HUES64 (cell line): ENCODE results near the gene DHRS1.

Source experiments
- H3K27ac ChIP-seq: 2 replicates; pipeline ENCODE4 v1.7.0; 2013; ENCODE audit warnings: low read depth, low read length, inconsistent platforms
- H3K27me3 ChIP-seq: 2 replicates; pipeline ENCODE4 v1.6.1; 2013; ENCODE audit warnings: mild to moderate bottlenecking, low read length; ENCODE audit not compliant: insufficient read depth
- H3K36me3 ChIP-seq: 2 replicates; pipeline ENCODE4 v1.6.1; 2013; ENCODE audit warnings: mild to moderate bottlenecking, low read length; ENCODE audit not compliant: insufficient read depth
- H3K4me1 ChIP-seq: 2 replicates; pipeline ENCODE4 v1.6.1; 2013; ENCODE audit warnings: mild to moderate bottlenecking, low read length, moderate library complexity; ENCODE audit not compliant: insufficient read depth
- H3K4me3 ChIP-seq: 2 replicates; pipeline ENCODE4 v1.5.1; 2013; ENCODE audit warnings: mild to moderate bottlenecking, low read length, moderate library complexity
- H3K9ac ChIP-seq: 2 replicates; pipeline ENCODE4 v1.6.1; 2013; ENCODE audit warnings: mild to moderate bottlenecking, low read depth, low read length
- H3K9me3 ChIP-seq: 2 replicates; pipeline ENCODE4 v1.6.1; 2013; ENCODE audit warnings: low read depth, low read length; ENCODE audit not compliant: insufficient read depth
- WGBS: fragments of 150-250, 120-280 bp; methylation state at CpG from one replicate; pipeline ENCODE4 v1.1.7; 2013; ENCODE audit warnings: missing lambda C conversion rate; 5-methylcytosine and 5-hydroxymethylcytosine counted together

DHRS1 gene

DNA sequence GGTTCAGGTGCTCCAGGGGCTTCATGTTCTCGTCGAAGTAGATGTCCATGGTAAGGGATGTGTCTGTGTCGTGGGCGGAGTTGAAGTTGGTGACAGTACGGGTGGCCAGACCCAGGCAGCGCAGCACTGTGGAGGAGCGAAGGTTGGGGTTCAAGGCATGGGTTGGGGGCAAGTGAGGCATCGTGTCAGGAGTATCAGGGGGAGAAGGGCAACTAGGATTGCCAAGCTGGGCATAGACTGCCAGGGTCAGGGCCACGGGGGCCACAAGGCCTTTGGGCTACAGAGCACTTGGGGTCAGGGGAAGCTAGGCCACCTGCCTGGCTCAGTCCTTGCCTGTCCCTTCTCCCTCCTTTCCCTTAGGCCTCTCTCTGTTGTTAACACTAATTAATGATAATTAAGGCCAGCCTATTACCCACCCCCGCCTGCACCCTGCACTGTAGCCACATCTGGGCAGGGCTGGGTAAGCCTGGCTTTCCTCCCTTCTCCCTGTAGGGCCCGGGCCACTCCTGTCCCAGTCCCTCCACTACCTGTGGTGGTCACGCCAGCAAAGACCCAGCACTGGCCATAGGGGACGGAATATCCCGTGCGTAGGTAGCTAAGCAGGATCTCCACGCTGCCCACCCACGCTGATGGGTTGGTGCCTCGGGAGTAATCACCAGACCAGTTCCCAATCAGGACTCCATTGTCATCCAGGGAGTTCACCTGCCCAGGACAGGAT lies 40.9 kb downstream of the DHRS1 start:
- H3K27me3 ChIP-seq: no peaks in the 10 kb centered on the region
- no peak overlapping the region for H3K9ac ChIP-seq
- H3K36me3 ChIP-seq: no peaks in the 10 kb centered on the region
- H3K27ac ChIP-seq: no peak overlapping the region
- no peaks in the 10 kb centered on the region for H3K4me1 ChIP-seq
- no peak overlapping the region for H3K4me3 ChIP-seq
- no peaks in the 10 kb centered on the region for H3K9me3 ChIP-seq
- WGBS: 92% methylated on average over 18 of the region's 18 CpGs

DNA sequence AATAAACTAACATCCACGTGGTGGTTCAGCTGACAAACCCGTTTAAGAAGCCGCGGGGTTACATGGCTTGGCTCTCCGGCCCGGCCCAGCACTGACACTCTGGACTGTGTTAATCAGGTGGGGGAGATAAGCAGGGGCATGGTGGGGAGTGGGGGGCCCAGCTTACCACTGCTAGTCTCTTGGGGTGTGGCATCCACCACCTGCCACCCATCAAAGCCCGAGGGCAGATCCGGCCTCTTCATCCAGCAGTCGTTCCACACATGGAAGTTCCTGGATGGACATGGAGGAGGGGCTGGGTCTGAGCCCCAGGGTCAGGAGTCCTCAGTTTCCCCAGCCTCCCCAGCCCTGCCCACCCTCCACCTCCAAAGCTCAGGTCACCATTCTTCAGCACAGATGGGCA lies 41.5 kb downstream of the DHRS1 start:
- H3K9me3 ChIP-seq: no peaks in the 10 kb centered on the region
- H3K27ac ChIP-seq: no peak overlapping the region
- H3K4me1 ChIP-seq: no peaks in the 10 kb centered on the region
- H3K27me3 ChIP-seq: no peaks in the 10 kb centered on the region
- H3K9ac ChIP-seq: no peak overlapping the region
- H3K36me3 ChIP-seq: no peaks in the 10 kb centered on the region
- no peak overlapping the region for H3K4me3 ChIP-seq
- WGBS: 95% methylated on average over 9 of the region's 9 CpGs

DNA sequence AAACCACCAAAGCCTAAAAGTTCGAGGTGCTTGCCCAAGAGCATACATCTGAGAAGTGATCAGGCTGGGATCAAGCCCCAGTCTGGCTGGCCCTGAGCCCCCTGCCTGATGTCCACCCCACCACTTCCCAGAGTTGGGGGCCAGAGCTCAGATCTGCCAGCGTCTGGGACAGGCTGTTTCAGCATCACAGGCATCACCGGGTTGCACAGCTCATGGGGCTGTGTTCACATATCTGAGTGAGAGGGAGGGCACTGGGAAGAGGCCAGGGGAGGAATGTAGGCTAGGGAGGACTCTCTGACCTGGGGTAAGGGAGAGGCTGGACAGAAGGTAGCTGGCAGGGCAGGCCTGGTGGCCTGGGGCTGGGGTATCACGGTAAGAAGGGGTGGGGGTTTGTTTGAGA lies 42.6 kb downstream of the DHRS1 start:
- no peak overlapping the region for H3K4me3 ChIP-seq
- no peaks in the 10 kb centered on the region for H3K36me3 ChIP-seq
- no peak overlapping the region for H3K27ac ChIP-seq
- no peak overlapping the region for H3K9ac ChIP-seq
- no peaks in the 10 kb centered on the region for H3K27me3 ChIP-seq
- H3K9me3 ChIP-seq: no peaks in the 10 kb centered on the region
- 89% methylated on average over 4 of the region's 4 CpGs for WGBS
- no peaks in the 10 kb centered on the region for H3K4me1 ChIP-seq

DNA sequence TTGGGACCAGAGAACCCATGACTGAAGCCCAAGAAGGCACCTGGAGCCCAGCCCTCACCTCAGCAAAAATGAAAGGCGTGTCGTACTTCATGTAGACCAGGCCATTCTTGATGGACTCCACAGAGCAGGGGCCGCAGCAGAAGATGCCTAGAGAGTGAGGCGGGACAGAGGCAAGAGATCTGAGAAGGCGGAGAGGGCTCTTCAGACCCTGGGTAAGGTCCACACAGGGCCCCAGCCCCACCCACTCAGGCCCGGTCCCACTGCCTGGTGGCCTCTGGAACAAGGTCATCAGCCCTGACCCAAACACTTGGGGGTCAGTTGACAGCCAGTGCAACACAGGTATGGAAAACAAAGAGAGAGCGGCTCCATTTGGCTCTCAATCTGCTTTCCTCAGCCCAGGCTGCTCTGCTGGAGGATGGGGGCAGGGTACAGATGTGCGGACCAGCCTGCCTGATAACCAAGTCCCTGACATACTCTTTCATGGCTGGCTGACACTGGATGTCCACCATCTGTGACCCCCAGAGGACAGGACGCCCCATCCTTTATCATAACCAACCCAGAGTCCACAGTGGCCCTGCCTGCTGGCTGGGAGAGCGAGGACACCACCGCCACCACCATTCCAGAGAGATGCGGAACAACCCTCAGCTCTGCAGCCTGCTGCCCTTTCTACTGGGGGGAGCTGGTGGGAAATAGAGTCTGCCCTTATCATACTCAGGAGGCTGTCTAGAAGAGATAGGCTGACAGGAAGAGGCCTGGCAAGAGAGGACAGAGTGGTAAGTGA lies 43.5 kb downstream of the DHRS1 start:
- Histone ChIP-seq H3K36me3 (no peaks in the 10 kb centered on the region), H3K9me3 (no peaks in the 10 kb centered on the region), H3K9ac (no peak overlapping the region), H3K27ac (no peak overlapping the region), H3K4me3 (no peak overlapping the region), H3K27me3 (no peaks in the 10 kb centered on the region), H3K4me1 (no peaks in the 10 kb centered on the region)
- WGBS: 95% methylated on average over 12 of the region's 12 CpGs

- Histone ChIP-seq H3K27me3 (no peaks in the 10 kb centered on the region), H3K4me3 (no peak overlapping the region), H3K9ac (no peak overlapping the region), H3K27ac (no peak overlapping the region), H3K9me3 (no peaks in the 10 kb centered on the region), H3K4me1 (no peaks in the 10 kb centered on the region), H3K36me3 (no peaks in the 10 kb centered on the region)
- WGBS: 92% methylated on average over 6 of the region's 8 CpGs
Observed at GRCh38 chr14:24255438-24255837, 44.1 kb downstream of the DHRS1 start.

GRCh38 chr14:24254630-24255392 lies 44.8 kb downstream of the DHRS1 start:
- Histone ChIP-seq H3K27ac (no peak overlapping the region), H3K4me3 (no peak overlapping the region), H3K9ac (no peak overlapping the region), H3K27me3 (no peaks in the 10 kb centered on the region), H3K4me1 (no peaks in the 10 kb centered on the region), H3K36me3 (no peaks in the 10 kb centered on the region), H3K9me3 (no peaks in the 10 kb centered on the region)
- WGBS: 94% methylated on average over 19 of the region's 19 CpGs

GRCh38 chr14:24253936-24254335 lies 45.6 kb downstream of the DHRS1 start:
- no peak overlapping the region for H3K27ac ChIP-seq
- H3K27me3 ChIP-seq: no peaks in the 10 kb centered on the region
- no peaks in the 10 kb centered on the region for H3K4me1 ChIP-seq
- no peaks in the 10 kb centered on the region for H3K36me3 ChIP-seq
- H3K4me3 ChIP-seq: no peak overlapping the region
- H3K9me3 ChIP-seq: no peaks in the 10 kb centered on the region
- WGBS: 90% methylated on average over 7 of the region's 7 CpGs
- H3K9ac ChIP-seq: no peak overlapping the region

DNA sequence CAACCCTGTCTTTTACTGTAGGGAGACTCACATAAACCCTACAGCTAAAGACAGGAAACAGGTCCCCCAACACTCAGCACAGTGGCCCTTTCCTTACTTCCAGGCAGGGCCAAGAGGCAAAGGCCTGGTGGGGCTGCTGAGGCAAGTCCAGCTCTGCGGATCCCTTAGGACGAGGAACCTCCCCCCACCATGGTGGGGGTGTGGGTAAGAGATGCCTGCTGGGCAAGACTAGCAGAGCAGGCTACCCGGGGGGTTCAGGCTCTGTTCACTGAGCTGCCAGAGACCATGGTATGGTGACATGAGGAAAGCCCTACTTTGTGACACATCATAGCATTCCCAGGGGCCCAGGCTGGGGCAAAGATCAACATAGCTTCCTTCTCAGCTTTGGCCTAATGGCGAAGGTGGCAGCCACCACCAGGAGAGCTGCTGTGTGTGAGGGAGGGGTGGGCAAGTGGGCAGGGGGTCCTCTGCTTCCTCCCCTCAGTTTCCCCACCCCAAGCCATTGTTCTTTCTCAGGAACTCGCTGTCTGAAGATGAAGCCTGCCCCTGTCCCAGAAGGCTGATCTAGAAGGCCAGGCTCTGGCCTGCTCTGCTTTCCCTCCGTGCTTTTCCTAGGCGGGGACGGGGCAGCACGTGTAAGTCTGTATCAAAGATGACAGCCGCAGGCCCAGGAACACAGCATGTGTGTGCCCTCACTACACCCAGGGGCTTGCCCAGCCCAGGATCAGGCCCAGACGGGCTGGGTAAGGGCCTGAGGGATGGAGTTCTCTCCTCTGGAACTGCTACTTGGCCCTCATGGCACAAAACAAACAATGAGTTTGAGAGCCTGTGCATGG lies 47.1 kb downstream of the DHRS1 start:
- no peaks in the 10 kb centered on the region for H3K36me3 ChIP-seq
- no peak overlapping the region for H3K4me3 ChIP-seq
- no peaks in the 10 kb centered on the region for H3K27me3 ChIP-seq
- no peak overlapping the region for H3K9ac ChIP-seq
- no peaks in the 10 kb centered on the region for H3K9me3 ChIP-seq
- H3K27ac ChIP-seq: no peak overlapping the region
- 92% methylated on average over 8 of the region's 11 CpGs for WGBS
- H3K4me1 ChIP-seq: no peaks in the 10 kb centered on the region

DNA sequence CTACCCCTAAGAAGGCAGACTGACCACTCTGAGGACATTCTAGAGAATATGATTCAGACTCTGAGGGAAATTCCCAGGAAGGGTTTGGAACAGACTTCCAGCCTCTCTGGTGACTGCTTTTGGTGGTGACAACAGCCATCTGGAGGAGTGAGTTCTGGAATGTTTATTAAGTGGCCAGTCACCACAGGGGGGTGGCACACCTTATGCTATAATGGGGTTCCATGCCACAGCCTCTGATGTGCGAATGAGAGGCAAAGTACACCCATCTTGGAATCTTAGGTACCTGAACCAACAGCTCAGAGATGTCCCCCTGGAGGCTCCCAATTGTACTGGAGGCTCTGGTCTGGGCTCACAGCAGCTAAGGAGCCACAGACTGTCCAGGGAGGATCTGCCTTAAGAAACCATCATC lies 47.7 kb downstream of the DHRS1 start:
- WGBS: 93% methylated on average over 1 of the region's 1 CpG
- Histone ChIP-seq H3K4me1 (no peaks in the 10 kb centered on the region), H3K9me3 (no peaks in the 10 kb centered on the region), H3K27ac (no peak overlapping the region), H3K9ac (no peak overlapping the region), H3K36me3 (no peaks in the 10 kb centered on the region), H3K4me3 (no peak overlapping the region), H3K27me3 (no peaks in the 10 kb centered on the region)

DNA sequence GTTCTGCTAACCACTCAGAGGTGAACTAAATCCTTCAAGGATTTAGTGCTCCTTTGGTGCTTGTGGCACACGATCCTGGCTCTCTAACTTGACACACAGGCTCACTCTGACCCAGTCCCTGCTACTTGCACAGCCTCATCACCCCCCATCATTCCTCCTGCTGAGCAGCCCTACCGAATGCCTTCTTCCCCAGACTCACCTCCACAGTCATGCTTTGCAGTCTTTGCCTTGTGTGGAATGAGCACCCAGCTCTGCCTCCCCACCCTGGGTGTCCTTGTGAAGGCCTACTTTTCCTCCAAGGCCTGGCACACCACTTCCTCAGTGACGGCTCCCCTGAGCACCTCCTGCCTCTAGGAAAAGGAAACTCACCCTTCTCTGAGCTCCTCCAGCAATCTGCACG lies 49.2 kb downstream of the DHRS1 start:
- Histone ChIP-seq H3K27me3 (no peaks in the 10 kb centered on the region), H3K4me3 (no peak overlapping the region), H3K36me3 (no peaks in the 10 kb centered on the region), H3K27ac (no peak overlapping the region), H3K9ac (no peak overlapping the region), H3K9me3 (no peaks in the 10 kb centered on the region), H3K4me1 (no peaks in the 10 kb centered on the region)
- WGBS: 79% methylated on average over 4 of the region's 4 CpGs
